SKM-1 treated with dmso at 0.1 percent for 144 hours (cell line): Measurements from ENCODE around the gene LOXL1.
A peak's percentile ranks its signal among the peaks of the same experiment; 100 is the strongest.

ENCODE experiments used
- DNase-seq: peaks from one replicate; lab custom pipeline; 2025; ENCODE audit not compliant: unreplicated experiment; lab: John Stamatoyannopoulos, UW

Gene LOXL1

DNA sequence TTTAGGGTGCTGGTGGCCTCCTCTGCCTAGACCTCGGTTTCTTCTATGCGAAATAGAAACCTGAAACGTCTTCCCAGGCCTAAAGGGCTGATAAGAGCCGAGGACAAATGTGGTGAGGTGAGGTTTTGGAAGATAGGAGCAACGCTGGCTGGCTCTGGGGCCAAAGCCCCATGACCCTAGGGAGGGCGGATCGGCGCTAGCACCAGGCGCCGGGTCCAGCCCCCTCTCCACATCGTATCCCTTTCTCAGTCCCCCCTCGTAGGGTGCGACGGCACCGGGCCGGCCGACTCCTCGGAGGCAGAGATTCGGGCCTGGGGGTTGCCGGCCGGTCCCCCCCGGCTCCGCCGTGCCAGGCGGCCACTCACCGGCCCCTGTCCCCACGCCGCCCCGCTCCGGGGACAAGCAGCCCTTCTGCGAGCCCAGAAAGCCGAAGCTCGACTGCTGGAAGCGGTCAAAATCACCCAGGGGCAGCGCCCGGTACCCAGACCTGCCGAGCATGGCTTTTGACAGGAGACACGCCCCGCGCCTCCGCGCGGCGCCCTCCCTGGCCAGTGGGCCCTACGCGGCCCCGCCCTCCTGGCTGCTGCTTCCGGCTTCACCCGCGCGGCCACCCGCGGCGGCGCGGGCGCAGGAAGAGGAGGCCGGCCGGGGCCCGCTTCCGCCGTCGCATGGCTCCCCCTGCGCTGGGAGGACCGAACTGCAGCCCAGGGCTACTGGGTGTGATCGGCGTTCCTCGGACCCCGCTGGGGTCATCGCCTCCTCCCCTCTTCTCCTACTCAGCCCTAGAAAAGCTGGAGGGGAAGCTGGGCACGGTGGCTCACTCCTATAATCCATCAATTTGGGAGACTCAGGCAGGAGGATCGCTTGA lies 65.7 kb downstream of the LOXL1 start, which contains the start of gene STOML1:
TSS of gene STOML1 (minus strand) at position 570 of the 868 bp plus-strand sequence. CDS start at position 498, 72 bp downstream.
- peak; percentile 89 for DNase-seq

DNA sequence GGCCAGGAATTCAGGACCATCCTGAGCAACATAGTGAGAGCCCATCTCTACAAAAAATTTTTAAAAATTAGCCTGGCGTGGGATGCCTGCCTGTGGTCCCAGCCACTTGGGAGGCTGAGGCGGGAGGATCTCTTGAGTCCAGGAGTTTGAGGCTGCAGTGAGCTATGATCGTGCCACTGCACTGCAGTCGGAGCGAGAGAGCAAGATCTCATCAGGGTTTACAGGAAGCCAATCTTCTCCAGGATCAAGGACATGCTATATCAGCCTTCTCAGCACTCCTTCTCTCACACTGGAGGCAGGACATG lies 66.3 kb downstream of the LOXL1 start:
- no peak for DNase-seq

- no peak for DNase-seq
Measured at GRCh38 chr15:73993211-73993994, 67.1 kb downstream of the LOXL1 start.

GRCh38 chr15:73994413-73994883 lies 68.2 kb downstream of the LOXL1 start, which contains the start of gene PML:
Gene PML, plus strand, starts transcription at chr15:73994716. Its CDS starts 97 bp downstream, at chr15:73994813.
- peak; percentile 91 for DNase-seq

DNA sequence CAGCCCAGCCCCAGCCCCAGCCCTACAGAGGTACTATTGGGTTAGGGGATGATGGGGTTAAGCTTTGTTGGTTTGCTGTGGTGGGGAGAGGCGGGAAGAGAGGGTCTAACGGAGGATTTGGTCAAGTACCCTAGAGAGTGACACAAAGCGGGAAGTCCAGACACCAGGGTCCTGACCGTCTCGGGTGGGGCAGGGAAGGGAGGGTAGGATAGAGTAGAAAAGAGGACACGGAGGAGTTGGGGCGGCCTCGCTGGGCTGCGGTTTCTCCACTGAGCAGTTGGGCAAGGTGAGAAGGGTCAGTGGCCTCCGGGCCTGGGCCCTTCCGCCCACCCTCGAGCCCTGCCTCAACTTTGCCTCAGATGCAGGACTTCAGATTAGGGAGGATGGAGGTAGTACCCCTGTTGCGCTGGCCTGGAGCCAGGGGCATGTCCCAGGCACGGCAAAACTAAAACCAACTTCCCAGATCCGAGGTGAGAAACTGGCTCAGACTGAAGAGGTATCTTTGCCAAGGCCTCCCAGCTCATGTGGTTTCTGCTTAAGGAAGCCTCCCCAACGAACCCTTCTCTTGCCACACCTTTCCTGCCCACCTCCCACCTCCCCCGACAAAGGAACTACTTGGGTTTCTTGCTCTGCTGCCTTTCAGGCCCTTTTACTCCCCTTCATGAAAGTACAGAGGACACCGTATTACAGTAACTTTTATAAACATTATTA lies 68.8 kb downstream of the LOXL1 start:
- peak; percentile 59 for DNase-seq

DNA sequence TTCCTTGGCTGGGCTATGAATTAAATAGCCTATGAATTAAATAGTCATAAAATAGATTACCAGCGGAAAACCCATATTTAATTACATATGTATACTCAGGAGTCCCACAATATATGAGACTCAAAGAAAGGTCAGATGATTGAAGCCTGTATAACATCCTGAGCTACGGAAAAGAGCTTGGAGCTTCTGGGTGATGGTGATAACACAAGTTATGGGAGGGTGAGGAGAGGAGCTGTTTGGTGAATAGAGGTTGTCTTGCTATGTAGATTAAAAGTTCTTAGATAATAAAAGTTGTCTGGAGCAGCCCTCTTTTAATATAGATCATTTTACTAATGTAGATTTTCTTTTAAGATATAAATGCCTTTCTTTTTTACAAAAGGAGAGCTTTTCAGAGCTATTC lies 70.0 kb downstream of the LOXL1 start:
- no peak for DNase-seq

DNA sequence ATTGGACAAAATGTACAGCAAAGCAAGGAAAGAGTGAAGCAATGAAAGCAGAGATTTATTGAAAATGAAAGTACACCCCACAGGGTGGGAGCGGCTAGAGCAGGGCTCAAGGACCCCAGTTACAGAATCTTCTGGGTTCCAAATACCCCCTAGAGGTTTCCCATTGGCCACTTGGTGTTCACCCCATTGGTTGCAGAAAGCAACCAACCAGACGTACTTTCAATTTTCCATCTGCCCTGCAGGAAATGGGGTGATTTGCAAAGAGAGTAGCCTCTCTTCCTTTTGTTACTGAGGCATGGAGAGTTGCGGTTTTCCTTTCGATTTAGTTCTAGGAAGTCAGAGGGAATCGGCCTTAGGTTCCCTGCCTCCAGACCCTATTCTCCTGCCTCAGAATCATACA lies 70.7 kb downstream of the LOXL1 start:
- peak; percentile 7 for DNase-seq

GRCh38 chr15:73997986-73998385 lies 71.7 kb downstream of the LOXL1 start:
- no peak for DNase-seq
